CD14-positive monocyte (primary cell): Measurements from ENCODE around the gene TAF4. TPM values are rescaled to one million over a fixed set of nuclear protein-coding genes. Genes with fewer than 3 reads are reported as not detected.
A peak's percentile ranks its signal among the peaks of the same experiment; 100 is the strongest.

Source experiments
- DNase-seq, 3 donors: peaks; one replicate each; pipeline ENCODE4 v3.0.0-alpha.2; 2011 to 2022
- H2AFZ ChIP-seq: 2 replicates; pipeline ENCODE4 v1.6.0; 2012; ENCODE audit warnings: mild to moderate bottlenecking, low read depth, low read length, inconsistent platforms; ENCODE audit not compliant: insufficient read depth, poor library complexity, severe bottlenecking
- H3K27ac ChIP-seq, 2 donors: 1 replicate in 1 of 2; 2 replicates in 1 of 2; pipeline ENCODE4 v1.5.1; 2012 to 2013; ENCODE audit warnings: low read length in 2 of 2, control low read depth in 1 of 2, inconsistent platforms in 1 of 2, low read depth in 1 of 2, mild to moderate bottlenecking in 1 of 2
- H3K27me3 ChIP-seq, 2 donors: one replicate each; pipeline versions ENCODE4 v1.6.0 to v1.6.1; 2011 to 2013; ENCODE audit warnings: low read length in 2 of 2; ENCODE audit not compliant: control insufficient read depth in 2 of 2, insufficient read depth in 2 of 2
- H3K36me3 ChIP-seq, 2 donors: replicated peaks in 1 of 2; 1 replicate in 1 of 2; 2 replicates in 1 of 2; pipeline versions ENCODE4 v1.5.1 to v1.6.1; 2012 to 2013; ENCODE audit warnings: low read length in 2 of 2, control low read depth in 1 of 2, inconsistent platforms in 1 of 2, mild to moderate bottlenecking in 1 of 2; ENCODE audit not compliant: insufficient read depth in 2 of 2, control insufficient read depth in 1 of 2
- H3K4me1 ChIP-seq, 2 donors: 1 replicate in 1 of 2; 2 replicates in 1 of 2; pipeline versions ENCODE4 v1.5.1 to v1.6.1; 2012 to 2013; ENCODE audit warnings: low read length in 2 of 2, control low read depth in 1 of 2, inconsistent platforms in 1 of 2, mild to moderate bottlenecking in 1 of 2, moderate library complexity in 1 of 2; ENCODE audit not compliant: insufficient read depth in 2 of 2, control insufficient read depth in 1 of 2
- H3K4me2 ChIP-seq: replicated peaks from 2 replicates; pipeline ENCODE3; 2012; ENCODE audit warnings: low read length, moderate library complexity, mild to moderate bottlenecking; ENCODE audit not compliant: poor library complexity, severe bottlenecking; ENCODE audit errors: extremely low read depth
- H3K4me3 ChIP-seq, 3 experiments: fragments of 200-600 bp in 1 of 3; sonication (generic) in 1 of 3; replicated peaks in 1 of 3; 1 replicate in 2 of 3; 2 replicates in 1 of 3; pipeline ENCODE4 v1.5.1; 2011 to 2013; ENCODE audit warnings: low read length in 3 of 3, mild to moderate bottlenecking in 3 of 3, control low read depth in 2 of 3, low read depth in 2 of 3, inconsistent platforms in 1 of 3, moderate library complexity in 1 of 3
- H3K79me2 ChIP-seq: 2 replicates; pipeline ENCODE4 v1.6.0; 2012; ENCODE audit warnings: mild to moderate bottlenecking, control low read depth, inconsistent platforms, low read length, moderate library complexity; ENCODE audit not compliant: insufficient read depth
- H3K9ac ChIP-seq: 2 replicates; pipeline ENCODE4 v1.6.0; 2017; ENCODE audit warnings: low read length, mild to moderate bottlenecking; ENCODE audit not compliant: insufficient read depth, poor library complexity, severe bottlenecking
- H3K9me3 ChIP-seq, 2 donors: replicated peaks in 1 of 2; 1 replicate in 1 of 2; 2 replicates in 1 of 2; pipeline versions ENCODE4 v1.5.1 to v1.6.1; 2012 to 2013; ENCODE audit warnings: low read length in 2 of 2, control low read depth in 1 of 2; ENCODE audit not compliant: control insufficient read depth in 1 of 2, insufficient read depth in 1 of 2
- H4K20me1 ChIP-seq: 2 replicates; pipeline ENCODE4 v1.6.0; 2012; ENCODE audit warnings: mild to moderate bottlenecking, low read length, control low read depth, moderate library complexity; ENCODE audit not compliant: insufficient read depth
- H3K27ac Mint-ChIP-seq, 7 donors: one replicate each; pipeline ENCODE4 v1.8.0; 2020; ENCODE audit warnings: mild to moderate bottlenecking in 7 of 7, mixed read lengths in 7 of 7, moderate library complexity in 6 of 7, inconsistent platforms in 2 of 7
- H3K27me3 Mint-ChIP-seq, 3 donors: one replicate each; pipeline ENCODE4 v1.8.0; 2021 to 2022; ENCODE audit warnings: low read depth in 3 of 3, mild to moderate bottlenecking in 3 of 3, mixed read lengths in 3 of 3, moderate library complexity in 3 of 3, inconsistent platforms in 1 of 3
- H3K36me3 Mint-ChIP-seq, 2 donors: one replicate each; pipeline ENCODE4 v1.8.0; 2020; ENCODE audit warnings: mixed read lengths in 2 of 2, inconsistent platforms in 1 of 2, mild to moderate bottlenecking in 1 of 2
- H3K4me1 Mint-ChIP-seq: one replicate; pipeline ENCODE4 v1.8.0; 2020; ENCODE audit warnings: mild to moderate bottlenecking, mixed read lengths
- H3K4me3 Mint-ChIP-seq, 2 donors: one replicate each; pipeline ENCODE4 v1.8.0; 2020; ENCODE audit warnings: mild to moderate bottlenecking in 2 of 2, mixed read lengths in 2 of 2, moderate library complexity in 1 of 2
- H3K9me3 Mint-ChIP-seq, 7 donors: one replicate each; pipeline ENCODE4 v1.8.0; 2020 to 2022; ENCODE audit warnings: mixed read lengths in 7 of 7, mild to moderate bottlenecking in 6 of 7, moderate library complexity in 6 of 7, inconsistent platforms in 2 of 7
- WGBS: methylation state at CpG from one replicate; pipeline ENCODE4 v1.1.5; 2013; ENCODE audit warnings: missing lambda C conversion rate; ENCODE audit not compliant: insufficient coverage; 5-methylcytosine and 5-hydroxymethylcytosine counted together
- intact Hi-C, 2 donors: fragments of 100-400 bp; cut with micrococcal nuclease; formaldehyde crosslinking; loops; one replicate each; pipeline versions ENCODE4 v1.15.0 to v1.15.1; 2023
- polyA plus RNA-seq, 3 donors: library from polyadenylated mRNA; depleted of rRNA in 1 of 3; unstranded in 2 of 3; stranded (reverse) in 1 of 3; fragments of 300-500 nt in 2 of 3; fragments of >200 nt in 1 of 3; fragmentation: Illumina TruSeq in 2 of 3; gene quantifications; 1 replicate in 2 of 3; 2 replicates in 1 of 3; pipeline ENCODE4 v1.2.3, GENCODE V29; 2012 to 2021
- TF ChIP-seq, protein P1 (sequence below): fragments of 200-600 bp; IDR thresholded peaks from one replicate; pipeline ENCODE4 v1.8.0; 2022; ENCODE audit warnings: antibody characterized with exemption, mild to moderate bottlenecking

TAF4 gene
- polyA plus RNA-seq, 3 donors = 0.48 to 14.9 (median 0.99) TPM

- no peaks in the 10 kb centered on the region for H3K9me3 ChIP-seq
- H3K27me3 Mint-ChIP-seq = peaks cover 0 to 2% (median 0%) of the 10 kb centered on the region in 3 donors
- intact Hi-C loops = no loop called here
- no peak overlapping the region for H3K4me3 ChIP-seq
- H3K4me2 ChIP-seq = no peak overlapping the region
- no peaks in the 10 kb centered on the region for H3K4me1 ChIP-seq
- H3K9me3 Mint-ChIP-seq = peaks cover 0 to 3% (median 1%) of the 10 kb centered on the region in 7 donors
- H3K9ac ChIP-seq = no peak overlapping the region
- H2AFZ ChIP-seq = no peak overlapping the region
- no peak for DNase-seq
- TF ChIP-seq, protein P1, sequence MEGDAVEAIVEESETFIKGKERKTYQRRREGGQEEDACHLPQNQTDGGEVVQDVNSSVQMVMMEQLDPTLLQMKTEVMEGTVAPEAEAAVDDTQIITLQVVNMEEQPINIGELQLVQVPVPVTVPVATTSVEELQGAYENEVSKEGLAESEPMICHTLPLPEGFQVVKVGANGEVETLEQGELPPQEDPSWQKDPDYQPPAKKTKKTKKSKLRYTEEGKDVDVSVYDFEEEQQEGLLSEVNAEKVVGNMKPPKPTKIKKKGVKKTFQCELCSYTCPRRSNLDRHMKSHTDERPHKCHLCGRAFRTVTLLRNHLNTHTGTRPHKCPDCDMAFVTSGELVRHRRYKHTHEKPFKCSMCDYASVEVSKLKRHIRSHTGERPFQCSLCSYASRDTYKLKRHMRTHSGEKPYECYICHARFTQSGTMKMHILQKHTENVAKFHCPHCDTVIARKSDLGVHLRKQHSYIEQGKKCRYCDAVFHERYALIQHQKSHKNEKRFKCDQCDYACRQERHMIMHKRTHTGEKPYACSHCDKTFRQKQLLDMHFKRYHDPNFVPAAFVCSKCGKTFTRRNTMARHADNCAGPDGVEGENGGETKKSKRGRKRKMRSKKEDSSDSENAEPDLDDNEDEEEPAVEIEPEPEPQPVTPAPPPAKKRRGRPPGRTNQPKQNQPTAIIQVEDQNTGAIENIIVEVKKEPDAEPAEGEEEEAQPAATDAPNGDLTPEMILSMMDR = no peak
- peaks cover 100% of the 10 kb centered on the region for H4K20me1 ChIP-seq
- WGBS = 65% methylated on average over 15 of the region's 16 CpGs
- H3K27me3 ChIP-seq = no peaks in the 10 kb centered on the region
- H3K79me2 ChIP-seq = peaks cover 92% of the 10 kb centered on the region
- peaks cover 2 to 13% of the 10 kb centered on the region in 2 donors for H3K36me3 ChIP-seq
- peaks cover 25 to 43% of the 10 kb centered on the region in 2 donors for H3K36me3 Mint-ChIP-seq
- peak overlapping the region in 2 of 7 donors; percentile 31 to 48 for H3K27ac Mint-ChIP-seq
- H3K4me3 Mint-ChIP-seq = no peak overlapping the region
- no peak overlapping the region for H3K27ac ChIP-seq
- H3K4me1 Mint-ChIP-seq = peaks cover 10% of the 10 kb centered on the region
Measured at GRCh38 chr20:62051144-62051543, 14.5 kb downstream of the TAF4 start.

- Histone ChIP-seq H4K20me1 (peaks cover 100% of the 10 kb centered on the region), H3K4me2 (no peak overlapping the region), H3K9me3 (no peaks in the 10 kb centered on the region), H2AFZ (no peak overlapping the region), H3K4me3 (no peak overlapping the region), H3K4me1 (no peaks in the 10 kb centered on the region), H3K36me3 (peaks cover 2 to 12% of the 10 kb centered on the region in 2 donors), H3K27me3 (no peaks in the 10 kb centered on the region), H3K9ac (no peak overlapping the region), H3K27ac (no peak overlapping the region), H3K79me2 (peaks cover 92% of the 10 kb centered on the region)
- no peak overlapping the region for H3K4me3 Mint-ChIP-seq
- H3K36me3 Mint-ChIP-seq = peaks cover 21 to 36% of the 10 kb centered on the region in 2 donors
- H3K4me1 Mint-ChIP-seq = peaks cover 13% of the 10 kb centered on the region
- H3K27me3 Mint-ChIP-seq = peaks cover 0 to 2% (median 0%) of the 10 kb centered on the region in 3 donors
- peak overlapping the region in 3 of 7 donors; percentile 10 to 83 (median 64) for H3K27ac Mint-ChIP-seq
- H3K9me3 Mint-ChIP-seq = peaks cover 0 to 3% (median 0%) of the 10 kb centered on the region in 7 donors
- whole genome bisulfite sequencing = 65% methylated on average over 14 of the region's 18 CpGs
- TF ChIP-seq, protein P1 = no peak
- no peak for DNase-seq
- intact Hi-C loops = no loop called here
Measured at GRCh38 chr20:62050166-62051120, 15.2 kb downstream of the TAF4 start.
